Vagina (tissue), 2 donors: ENCODE results near the gene SPACA5. TPM values are rescaled to one million over a fixed set of nuclear protein-coding genes. Genes with fewer than 3 reads are reported as not detected.
"Not testable (repeated sequence)": the region's sequence is repeated elsewhere in the genome, so short reads cannot be mapped to it uniquely, and the experiment has no call there.

Source experiments
- DNase-seq, 2 donors: peaks; one replicate each; pipeline ENCODE4 v3.0.0-alpha.2; 2017; ENCODE audit errors: extremely low spot score in 2 of 2
- H3K27ac ChIP-seq: fragments of 200-600 bp; sonication (generic); one replicate; pipeline ENCODE4 v1.5.1; 2019
- H3K27me3 ChIP-seq: fragments of 200-600 bp; sonication (generic); one replicate; pipeline ENCODE4 v1.5.1; 2019
- H3K36me3 ChIP-seq, 2 donors: fragments of 200-600 bp; sonication (generic); one replicate each; pipeline ENCODE4 v1.5.1; 2017 to 2019
- H3K4me1 ChIP-seq: fragments of 200-600 bp; sonication (generic); one replicate; pipeline ENCODE4 v1.5.1; 2019
- H3K4me3 ChIP-seq, 2 donors: fragments of 200-600 bp; sonication (generic); 1 replicate in 1 of 2; 2 replicates in 1 of 2; pipeline ENCODE4 v1.5.1; 2016 to 2019
- H3K9me3 ChIP-seq: fragments of 200-600 bp; sonication (generic); one replicate; pipeline ENCODE4 v1.5.1; 2019
- POLR2A ChIP-seq, 2 donors: fragments of 450-650 bp; IDR thresholded peaks; one replicate each; pipeline ENCODE4 v1.6.1; 2017; ENCODE audit warnings: antibody characterized with exemption in 2 of 2, mild to moderate bottlenecking in 2 of 2, moderate library complexity in 2 of 2
- POLR2AphosphoS5 ChIP-seq, 2 donors: sonication (generic); formaldehyde crosslinking; IDR thresholded peaks; one replicate each; pipeline ENCODE4 v1.9.0; 2017; ENCODE audit warnings: antibody characterized with exemption in 2 of 2, mild to moderate bottlenecking in 2 of 2, low read depth in 1 of 2; ENCODE audit not compliant: insufficient read depth in 1 of 2
- intact Hi-C: fragments of 100-400 bp; cut with DNase I; formaldehyde crosslinking; loops from one replicate; pipeline ENCODE4 v1.15.1; 2023
- total RNA-seq: library from RNA; depleted of rRNA; stranded (reverse); fragments of >200 nt; gene quantifications from one replicate; pipeline ENCODE4 v1.2.3, GENCODE V29; 2016
- TF ChIP-seq, protein P1 (sequence below), 3 experiments: fragments of 450-650 bp in 2 of 3; fragments of 200-600 bp in 1 of 3; sonication (generic) in 1 of 3; IDR thresholded peaks; one replicate each; pipeline ENCODE4 v1.5.1; 2017 to 2019; ENCODE audit warnings: antibody characterized with exemption in 3 of 3, mild to moderate bottlenecking in 2 of 3, moderate library complexity in 2 of 3

The SPACA5 gene
- total RNA-seq = not detected

DNA sequence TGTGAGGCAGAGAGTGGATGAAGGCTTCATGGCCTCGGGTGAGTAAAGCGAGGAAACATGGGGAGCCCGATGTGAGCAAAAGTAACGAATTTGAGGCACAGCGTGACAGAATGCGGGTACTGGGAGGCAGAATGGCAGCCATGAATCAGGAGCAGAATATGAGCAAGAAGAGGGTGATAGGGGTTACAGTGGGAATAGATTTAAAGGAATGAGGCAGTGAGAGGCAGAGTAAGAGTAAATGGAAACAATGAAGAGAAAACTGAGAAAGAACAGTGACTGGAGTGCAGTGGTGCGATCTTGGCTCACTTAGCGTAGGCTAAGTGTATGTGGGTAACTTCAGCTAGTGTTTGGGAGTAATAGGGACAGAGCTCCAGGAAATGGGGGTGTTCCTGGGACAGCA is at the start of gene SPACA5:
SPACA5 (plus strand) TSS at position 301 of the 400 bp plus-strand sequence. CDS start 815 bp downstream, outside the sequence.
- H3K27me3 ChIP-seq, intact Hi-C loops, H3K36me3 ChIP-seq, H3K4me1 ChIP-seq, H3K27ac ChIP-seq, H3K9me3 ChIP-seq, H3K4me3 ChIP-seq, DNase-seq: not testable (repeated sequence)

DNA sequence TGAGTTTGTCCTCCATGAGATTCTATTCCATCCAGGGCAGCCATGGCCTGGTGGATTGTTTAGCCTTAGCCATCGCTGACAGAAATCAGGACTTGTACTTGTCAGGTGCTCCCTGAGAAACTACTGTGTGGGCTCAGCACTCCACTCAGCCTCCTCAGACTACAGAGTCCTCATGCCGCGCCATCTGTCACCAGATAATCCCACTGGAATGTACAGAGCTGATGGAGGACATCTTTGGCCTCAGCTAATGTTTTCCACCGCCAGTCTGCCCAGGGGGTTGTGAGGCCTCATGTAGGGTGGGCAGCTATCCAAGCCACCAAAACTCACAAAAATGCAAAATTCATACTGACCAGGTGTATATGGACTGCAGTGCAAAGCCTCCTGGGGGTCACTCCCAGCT is 48.6 kb upstream of the SPACA5 start:
- H3K4me3 ChIP-seq = not testable (repeated sequence)

DNA sequence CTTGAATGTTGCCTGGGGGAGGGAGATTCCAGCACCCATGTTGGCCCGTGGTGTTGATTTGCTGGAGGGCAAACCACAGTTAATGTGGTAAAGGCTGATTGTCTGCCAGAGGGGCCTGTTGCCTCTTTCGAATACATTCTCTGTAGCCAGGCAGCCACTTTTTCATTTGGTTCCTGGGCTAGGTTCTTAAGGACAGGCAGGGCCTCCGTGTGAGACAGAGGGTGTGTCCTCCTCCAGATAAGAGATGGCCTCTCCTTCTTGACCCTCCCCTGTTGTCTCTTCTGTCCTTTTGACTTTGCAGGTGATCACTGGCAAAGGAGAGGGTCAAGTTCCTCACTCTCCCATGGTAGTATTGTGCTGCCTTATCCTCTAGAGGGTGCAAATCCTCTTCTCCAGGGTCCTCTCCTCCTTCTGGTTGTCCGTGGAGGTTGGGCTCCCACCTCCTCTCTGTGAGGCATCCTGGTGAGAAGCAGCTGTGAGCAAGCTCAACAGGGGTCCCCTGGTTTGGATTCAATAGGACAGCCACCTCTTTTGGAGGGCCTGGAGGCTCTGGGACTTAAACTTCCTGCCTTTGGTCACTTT is 47.9 kb upstream of the SPACA5 start:
- no peaks in the 10 kb centered on the region for H3K9me3 ChIP-seq
- H3K27me3 ChIP-seq = no peaks in the 10 kb centered on the region
- no peak overlapping the region for H3K4me3 ChIP-seq
- no peaks in the 10 kb centered on the region for H3K4me1 ChIP-seq
- DNase-seq = no peak
- no peaks in the 10 kb centered on the region for H3K36me3 ChIP-seq
- intact Hi-C loops = no loop called here
- H3K27ac ChIP-seq = no peak overlapping the region
- TF ChIP-seq, protein P1, sequence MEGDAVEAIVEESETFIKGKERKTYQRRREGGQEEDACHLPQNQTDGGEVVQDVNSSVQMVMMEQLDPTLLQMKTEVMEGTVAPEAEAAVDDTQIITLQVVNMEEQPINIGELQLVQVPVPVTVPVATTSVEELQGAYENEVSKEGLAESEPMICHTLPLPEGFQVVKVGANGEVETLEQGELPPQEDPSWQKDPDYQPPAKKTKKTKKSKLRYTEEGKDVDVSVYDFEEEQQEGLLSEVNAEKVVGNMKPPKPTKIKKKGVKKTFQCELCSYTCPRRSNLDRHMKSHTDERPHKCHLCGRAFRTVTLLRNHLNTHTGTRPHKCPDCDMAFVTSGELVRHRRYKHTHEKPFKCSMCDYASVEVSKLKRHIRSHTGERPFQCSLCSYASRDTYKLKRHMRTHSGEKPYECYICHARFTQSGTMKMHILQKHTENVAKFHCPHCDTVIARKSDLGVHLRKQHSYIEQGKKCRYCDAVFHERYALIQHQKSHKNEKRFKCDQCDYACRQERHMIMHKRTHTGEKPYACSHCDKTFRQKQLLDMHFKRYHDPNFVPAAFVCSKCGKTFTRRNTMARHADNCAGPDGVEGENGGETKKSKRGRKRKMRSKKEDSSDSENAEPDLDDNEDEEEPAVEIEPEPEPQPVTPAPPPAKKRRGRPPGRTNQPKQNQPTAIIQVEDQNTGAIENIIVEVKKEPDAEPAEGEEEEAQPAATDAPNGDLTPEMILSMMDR (IDR thresholded peaks at IDR 0.05) = no peak
- TF ChIP-seq POLR2AphosphoS5 (IDR thresholded peaks at IDR 0.05; ENCODE audit: insufficient read depth in 1 of 2, low read depth in 1 of 2) (no peak), POLR2A (IDR thresholded peaks at IDR 0.05) (no peak)

More for the DNA sequence above, 48.6 kb upstream of the SPACA5 start:
- H3K27me3 ChIP-seq, DNase-seq, H3K36me3 ChIP-seq, H3K4me1 ChIP-seq, intact Hi-C loops, H3K27ac ChIP-seq, H3K9me3 ChIP-seq: not testable (repeated sequence)

DNA sequence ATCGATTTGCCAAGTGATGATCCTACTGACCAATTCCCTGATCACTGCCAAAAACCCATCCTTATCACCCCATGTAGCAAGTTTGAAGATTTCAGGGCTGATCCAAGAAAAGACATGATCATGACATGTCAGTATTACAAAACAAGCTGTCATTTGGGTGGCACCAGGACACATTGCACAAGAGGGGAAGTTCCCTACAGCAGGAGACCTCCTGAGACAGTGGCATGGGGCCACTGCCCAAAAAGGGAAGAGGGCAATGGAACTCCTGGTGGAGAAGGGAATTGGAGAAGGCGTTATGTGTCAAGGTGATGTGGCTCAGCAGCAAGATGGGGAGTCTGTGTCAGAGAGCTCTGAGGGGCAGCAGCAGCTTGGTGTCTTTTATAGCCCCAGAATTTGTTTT is 46.4 kb upstream of the SPACA5 start:
- Histone ChIP-seq H3K36me3 (no peaks in the 10 kb centered on the region), H3K4me1 (no peaks in the 10 kb centered on the region), H3K4me3 (no peak overlapping the region), H3K9me3 (no peaks in the 10 kb centered on the region), H3K27ac (no peak overlapping the region), H3K27me3 (no peaks in the 10 kb centered on the region)
- TF ChIP-seq POLR2AphosphoS5 (IDR thresholded peaks at IDR 0.05; ENCODE audit: insufficient read depth in 1 of 2, low read depth in 1 of 2) (no peak), POLR2A (IDR thresholded peaks at IDR 0.05) (no peak)
- TF ChIP-seq, protein P1 (IDR thresholded peaks at IDR 0.05) = no peak
- intact Hi-C loops = no loop called here
- DNase-seq = no peak

DNA sequence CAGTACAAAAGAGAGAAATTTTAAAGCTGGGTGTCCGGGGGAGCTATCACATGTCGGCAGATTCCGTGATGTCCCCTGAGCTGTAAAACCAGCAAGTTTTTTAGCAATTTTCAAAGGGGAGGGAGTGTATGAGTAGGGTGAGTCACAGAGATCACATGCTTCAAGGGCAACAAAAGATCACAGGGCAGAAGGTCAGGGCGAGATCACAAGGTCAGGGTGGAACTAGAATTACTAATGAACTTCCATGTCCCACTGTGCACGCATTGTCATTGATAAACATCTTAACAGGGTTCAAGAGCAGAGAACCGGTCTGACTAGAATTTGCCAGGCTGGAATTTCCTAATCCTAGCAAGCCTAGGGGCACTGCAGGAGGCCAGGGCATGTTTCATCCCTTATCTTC is 45.0 kb upstream of the SPACA5 start:
- H3K4me1 ChIP-seq = not testable (repeated sequence)

DNA sequence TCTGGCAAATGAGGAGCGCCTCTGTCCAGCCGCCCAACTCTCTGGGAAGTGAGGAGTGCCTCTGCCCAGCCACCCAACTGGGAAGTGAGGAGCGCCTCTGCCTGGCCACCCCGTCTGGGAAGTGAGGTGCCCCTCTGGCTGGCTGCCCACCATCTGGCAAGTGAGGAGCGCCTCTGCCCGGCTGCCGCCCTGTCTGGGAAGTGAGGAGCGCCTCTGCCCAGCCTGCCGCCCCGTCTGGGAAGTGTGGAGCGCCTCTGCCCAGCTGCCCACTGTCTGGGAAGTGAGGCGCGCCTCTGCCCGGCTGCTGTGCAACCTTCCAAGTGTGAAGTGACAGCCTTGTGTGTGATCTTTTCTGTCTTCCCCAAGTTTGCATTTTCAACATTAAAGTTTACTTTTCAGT is 41.3 kb upstream of the SPACA5 start:
- H3K27ac ChIP-seq, H3K4me3 ChIP-seq, H3K4me1 ChIP-seq, H3K9me3 ChIP-seq, H3K36me3 ChIP-seq, intact Hi-C loops, DNase-seq, H3K27me3 ChIP-seq: not testable (repeated sequence)

More for the DNA sequence above, 45.0 kb upstream of the SPACA5 start:
- H3K27me3 ChIP-seq, H3K36me3 ChIP-seq, intact Hi-C loops, H3K27ac ChIP-seq, H3K4me3 ChIP-seq, DNase-seq, H3K9me3 ChIP-seq: not testable (repeated sequence)

DNA sequence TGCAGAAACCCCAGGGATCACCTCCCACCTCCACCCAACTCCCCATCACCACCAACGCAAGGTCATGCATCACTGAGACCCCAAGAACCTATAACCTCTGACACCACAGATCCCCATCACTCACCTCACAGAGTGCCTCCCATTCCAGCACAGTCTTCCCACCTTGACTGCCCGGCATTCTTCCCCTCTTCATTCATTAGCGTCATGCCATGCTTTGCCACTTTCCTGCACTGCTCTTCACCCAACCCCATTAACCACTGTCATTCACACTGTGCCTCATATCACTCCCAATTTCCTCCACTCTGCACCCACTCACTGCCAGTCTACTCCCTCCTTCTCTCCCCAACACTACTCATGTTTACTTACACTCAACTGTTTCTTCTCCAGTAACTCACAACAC is 33.6 kb upstream of the SPACA5 start:
- Histone ChIP-seq H3K9me3 (peaks cover 25% of the 10 kb centered on the region), H3K4me3 (no peak overlapping the region), H3K4me1 (no peaks in the 10 kb centered on the region), H3K36me3 (peaks cover 0 to 7% of the 10 kb centered on the region in 2 donors), H3K27me3 (no peaks in the 10 kb centered on the region), H3K27ac (no peak overlapping the region)
- TF ChIP-seq, protein P1 (IDR thresholded peaks at IDR 0.05) = no peak
- TF ChIP-seq POLR2A (IDR thresholded peaks at IDR 0.05) (no peak), POLR2AphosphoS5 (IDR thresholded peaks at IDR 0.05; ENCODE audit: insufficient read depth in 1 of 2, low read depth in 1 of 2) (no peak)
- DNase-seq = no peak
- intact Hi-C loops = no loop called here
